Activated CD4-positive, alpha-beta T cell treated with anti-CD3 and anti-CD28 coated beads, Interleukin-2, amount 10 ng/mL, durations not matched to agents 7 days and 5 days (primary cell): Measurements from ENCODE around the gene IFITM1. TPM values are rescaled to one million over a fixed set of nuclear protein-coding genes. Genes with fewer than 3 reads are reported as not detected.
"Not testable (repeated sequence)": the region's sequence is repeated elsewhere in the genome, so short reads cannot be mapped to it uniquely, and the experiment has no call there.

Source experiments
- CTCF ChIA-PET: fragments of 350-600 bp; sonication (Branson Sonifier 250); formaldehyde crosslinking; loops from one replicate; lab custom pipeline; 2021; ENCODE audit warnings: antibody characterized with exemption; lab: Charles Lee
- POLR2A ChIA-PET: fragments of 350-600 bp; sonication (Branson Sonifier 250); formaldehyde crosslinking; loops from one replicate; lab custom pipeline; 2021; ENCODE audit warnings: antibody characterized with exemption; lab: Charles Lee
- DNase-seq: peaks from one replicate; pipeline ENCODE4 v3.0.0-alpha.2; 2020
- H3K27ac Mint-ChIP-seq: one replicate; pipeline ENCODE4 v1.8.0; 2021; ENCODE audit warnings: mild to moderate bottlenecking, moderate library complexity, mixed read lengths
- H3K27me3 Mint-ChIP-seq: one replicate; pipeline ENCODE4 v1.8.0; 2021; ENCODE audit warnings: mixed read lengths
- H3K36me3 Mint-ChIP-seq: one replicate; pipeline ENCODE4 v1.8.0; 2021; ENCODE audit warnings: low read depth, mixed read lengths
- H3K4me1 Mint-ChIP-seq: one replicate; pipeline ENCODE4 v1.8.0; 2021; ENCODE audit warnings: mixed read lengths
- H3K4me3 Mint-ChIP-seq: one replicate; pipeline ENCODE4 v1.8.0; 2021; ENCODE audit warnings: mild to moderate bottlenecking, moderate library complexity, mixed read lengths
- H3K9me3 Mint-ChIP-seq: one replicate; pipeline ENCODE4 v1.8.0; 2021; ENCODE audit warnings: mixed read lengths
- total RNA-seq, 2 experiments: library from RNA; stranded (reverse); gene quantifications; one replicate each; pipeline ENCODE4 v1.2.3, GENCODE V29; 2021

Gene IFITM1
- total RNA-seq, 2 experiments from 2014 or later, result 1,306 to 1,465 TPM

DNA sequence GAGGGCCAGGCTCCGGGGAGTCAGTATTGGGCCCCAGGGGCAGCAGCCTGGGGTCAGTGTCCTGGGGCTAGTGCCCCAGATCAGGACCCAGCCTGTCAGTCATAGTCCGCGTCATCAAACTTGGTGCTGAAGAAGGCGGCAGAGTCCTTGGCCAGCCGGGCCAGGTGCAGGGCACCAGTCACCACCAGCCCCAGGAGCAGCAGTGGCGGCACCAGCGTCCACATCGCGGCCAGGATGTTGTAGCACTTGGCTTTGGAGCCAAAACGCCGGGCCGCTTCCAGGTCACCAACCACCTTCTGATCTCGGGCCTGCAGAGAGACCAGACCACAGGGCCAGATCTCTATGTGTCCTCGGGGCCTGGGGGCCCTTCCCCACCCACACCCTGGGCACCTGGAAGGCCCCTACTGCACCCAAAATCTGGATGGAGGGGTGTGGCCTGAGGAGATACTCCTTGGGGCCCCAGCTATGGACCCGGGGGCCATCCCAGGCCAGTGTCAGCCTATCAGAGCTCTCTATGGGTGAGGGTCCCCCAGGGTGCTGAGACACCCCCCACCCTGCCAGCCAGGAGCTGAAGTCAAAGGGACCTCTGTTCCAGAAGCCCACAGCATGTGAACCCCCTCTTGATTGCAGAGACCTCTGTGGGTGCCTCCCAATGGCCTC lies 15.3 kb upstream of the IFITM1 start:
- H3K27ac Mint-ChIP-seq, result no peak overlapping the region
- peaks cover 23% of the 10 kb centered on the region for H3K4me1 Mint-ChIP-seq
- no peaks in the 10 kb centered on the region for H3K9me3 Mint-ChIP-seq
- H3K4me3 Mint-ChIP-seq, result no peak overlapping the region
- ChIA-PET POLR2A (interaction anchor here (0.6 kb wide), 1 partner anchor 19 kb away, joined by 3 read pairs; no protein-coding TSS in a partner anchor), CTCF (interaction anchor here (0.9 to 1.4 kb wide), 5 partner anchors 8 to 105 kb away, joined by 3 to 5 read pairs (median 3); no protein-coding TSS in a partner anchor)
- H3K27me3 Mint-ChIP-seq, result peaks cover 1% of the 10 kb centered on the region
- no peak for DNase-seq
- H3K36me3 Mint-ChIP-seq, result peaks cover 3% of the 10 kb centered on the region

DNA sequence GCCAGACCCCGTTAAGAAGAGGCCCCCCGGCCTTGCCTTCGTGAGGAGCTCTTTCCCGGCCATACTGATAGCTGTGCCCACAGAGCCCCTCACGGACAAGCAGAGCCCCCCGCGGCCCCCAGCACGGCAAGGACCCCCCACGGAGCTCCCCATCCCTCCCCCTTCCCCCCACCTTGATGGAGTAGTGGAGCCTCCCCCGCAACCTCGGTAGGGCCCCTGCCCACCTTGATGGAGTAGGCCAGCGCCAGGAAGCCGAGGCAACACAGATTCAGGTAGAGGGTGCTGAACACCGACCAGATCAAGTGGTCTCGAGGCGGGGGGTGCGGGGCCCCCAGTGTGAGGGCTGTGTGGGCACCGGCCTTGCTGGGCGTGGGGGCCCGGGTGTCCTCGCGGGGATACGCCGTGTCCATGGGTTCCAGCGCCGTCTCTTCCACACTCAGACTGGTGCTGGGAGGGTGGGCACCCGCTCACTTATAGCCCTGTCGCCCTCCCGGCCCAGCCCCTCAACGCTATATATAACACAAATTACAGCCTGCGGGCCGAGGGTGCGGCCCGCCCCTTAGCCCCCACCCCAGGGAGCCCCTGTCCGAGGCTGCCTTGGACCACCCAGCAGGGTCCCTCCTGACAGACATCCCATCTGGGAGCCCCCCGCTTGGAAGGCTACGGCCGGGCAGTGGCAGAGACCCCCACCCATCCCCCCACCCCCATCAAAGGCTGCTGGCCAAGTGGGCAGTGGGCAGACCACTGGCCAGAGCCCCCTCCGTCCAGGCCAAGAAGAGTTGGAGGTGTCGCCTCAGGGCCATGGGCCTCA lies 14.6 kb upstream of the IFITM1 start, which contains the start of gene IFITM5:
Gene IFITM5, minus strand, starts transcription at position 446 of the 811 bp plus-strand sequence. Its CDS starts 36 bp downstream, at position 410.
- ChIA-PET POLR2A (interaction anchor here (0.6 kb wide), 1 partner anchor 18 kb away, joined by 3 read pairs; no protein-coding TSS in a partner anchor), CTCF (interaction anchor here (0.9 to 1.3 kb wide), 3 partner anchors 41 to 104 kb away, joined by 3 read pairs; no protein-coding TSS in a partner anchor)
- Mint-ChIP-seq H3K4me3 (no peak within 1 kb of the TSS), H3K36me3 (peaks cover 3% of the 10 kb centered on the region), H3K27me3 (peaks cover 1% of the 10 kb centered on the region), H3K4me1 (peaks cover 25% of the 10 kb centered on the region), H3K27ac (no peak within 1 kb of the TSS), H3K9me3 (no peaks in the 10 kb centered on the region)
- no peak for DNase-seq

DNA sequence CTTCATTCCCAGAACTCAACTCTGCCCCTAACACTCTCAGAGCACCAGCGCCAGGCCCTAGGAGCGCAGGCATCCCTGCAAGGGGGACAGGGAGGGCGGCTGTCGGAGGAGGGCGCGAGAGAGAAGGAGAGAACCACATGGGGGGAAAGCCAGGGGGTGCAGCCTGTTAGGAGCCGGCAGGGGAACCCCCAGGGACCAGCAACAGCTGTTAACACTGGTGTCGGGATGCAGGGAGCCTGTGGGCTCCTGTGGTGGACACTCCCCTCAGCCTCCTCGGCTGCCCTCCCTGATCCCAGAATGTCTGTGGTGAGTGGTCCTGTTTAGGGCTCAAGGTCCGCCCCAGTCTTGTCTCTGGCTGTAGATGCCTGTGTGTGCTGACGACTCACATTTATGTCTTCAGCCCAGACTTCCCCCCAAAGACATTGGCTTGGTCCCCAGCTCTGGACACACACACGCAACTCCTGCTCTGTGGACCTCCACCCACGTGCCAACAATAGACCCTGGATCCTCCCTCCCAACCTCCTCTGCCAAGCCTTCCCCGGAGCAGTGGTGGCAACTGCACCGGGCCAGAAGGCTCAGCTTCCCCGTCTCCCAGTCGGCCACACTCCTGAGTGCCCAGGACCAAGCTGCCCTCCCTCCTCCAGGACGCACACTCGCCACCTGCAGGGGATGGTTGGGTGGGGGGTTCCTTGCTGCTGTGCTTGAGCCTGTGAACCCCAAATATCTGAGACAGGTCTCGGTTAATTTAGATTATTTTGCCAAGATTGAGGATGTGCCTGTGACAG lies 13.7 kb upstream of the IFITM1 start:
- Mint-ChIP-seq H3K27me3 (peaks cover 1% of the 10 kb centered on the region), H3K36me3 (peaks cover under 1% of the 10 kb centered on the region), H3K9me3 (no peaks in the 10 kb centered on the region), H3K27ac (no peak overlapping the region), H3K4me1 (peaks cover 31% of the 10 kb centered on the region), H3K4me3 (no peak overlapping the region)
- CTCF ChIA-PET, result interaction anchor here (1.4 kb wide), 1 partner anchor 62 kb away, joined by 3 read pairs; no protein-coding TSS in a partner anchor
- POLR2A ChIA-PET, result no interaction called here
- DNase-seq, result no peak

DNA sequence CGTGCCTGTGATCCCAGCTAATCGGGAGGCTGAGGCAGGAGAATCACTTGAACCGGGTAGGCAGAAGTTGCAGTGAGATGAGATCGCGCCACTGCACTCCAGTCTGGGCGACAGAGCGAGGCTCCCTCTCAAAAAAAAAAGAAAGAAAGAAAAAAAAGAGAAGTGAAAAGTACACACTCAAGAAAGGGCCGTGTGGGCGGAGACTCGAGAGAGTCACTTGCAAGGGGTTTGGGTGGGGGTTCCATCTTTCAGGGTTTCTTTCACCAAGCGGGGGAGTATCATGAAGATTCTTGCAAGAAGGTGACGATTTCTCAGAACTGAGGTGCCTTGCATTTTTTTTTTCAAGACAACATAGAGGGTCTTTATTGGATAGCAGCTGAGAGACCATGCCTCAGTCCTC lies 10.5 kb upstream of the IFITM1 start:
- H3K27ac Mint-ChIP-seq, result no peak overlapping the region
- peaks cover 1% of the 10 kb centered on the region for H3K27me3 Mint-ChIP-seq
- H3K9me3 Mint-ChIP-seq, result no peaks in the 10 kb centered on the region
- H3K36me3 Mint-ChIP-seq, result peaks cover 4% of the 10 kb centered on the region
- no peak for DNase-seq
- H3K4me1 Mint-ChIP-seq, result peaks cover 40% of the 10 kb centered on the region
- ChIA-PET CTCF (interaction anchor here (1.1 kb wide), 1 partner anchor 274 kb away, joined by 4 read pairs; no protein-coding TSS in a partner anchor), POLR2A (no interaction called here)
- H3K4me3 Mint-ChIP-seq, result no peak overlapping the region

DNA sequence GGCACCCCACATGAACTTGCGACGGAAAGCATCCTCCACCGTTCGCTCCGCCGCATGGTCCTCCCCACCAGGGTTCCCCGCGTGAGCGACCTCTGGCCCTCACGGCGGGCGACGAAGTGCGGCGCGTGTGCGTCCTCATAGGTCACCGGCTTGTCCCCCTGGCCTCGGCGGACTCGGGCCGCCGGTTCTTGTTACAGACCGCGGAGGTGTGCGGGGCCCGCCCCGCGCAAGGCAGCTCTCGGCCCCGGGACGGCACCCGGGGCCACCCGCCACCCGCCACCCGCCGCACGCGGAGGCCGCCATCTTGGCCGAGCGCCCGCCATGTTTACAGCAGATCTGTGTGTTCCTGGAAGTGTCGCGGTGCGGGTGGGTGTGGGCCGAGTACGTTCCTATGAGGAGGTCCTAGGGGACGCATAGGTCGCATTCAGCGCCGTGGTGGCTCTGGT lies 9.8 kb upstream of the IFITM1 start:
- Mint-ChIP-seq H3K36me3 (peaks cover 8% of the 10 kb centered on the region), H3K27me3 (peaks cover 1% of the 10 kb centered on the region), H3K9me3 (no peaks in the 10 kb centered on the region), H3K27ac (no peak overlapping the region), H3K4me1 (peaks cover 40% of the 10 kb centered on the region), H3K4me3 (no peak overlapping the region)
- DNase-seq, result no peak
- ChIA-PET POLR2A (interaction anchor here (0.7 kb wide), 2 partner anchors 44 to 505 kb away, joined by 4 to 11 read pairs; partner anchors contain the start of gene RPLP2), CTCF (interaction anchor here (0.8 to 2.4 kb wide), 8 partner anchors 12 to 273 kb away, joined by 3 to 15 read pairs (median 4); partner anchors contain the start of genes BET1L, PGGHG and RIC8A)

DNA sequence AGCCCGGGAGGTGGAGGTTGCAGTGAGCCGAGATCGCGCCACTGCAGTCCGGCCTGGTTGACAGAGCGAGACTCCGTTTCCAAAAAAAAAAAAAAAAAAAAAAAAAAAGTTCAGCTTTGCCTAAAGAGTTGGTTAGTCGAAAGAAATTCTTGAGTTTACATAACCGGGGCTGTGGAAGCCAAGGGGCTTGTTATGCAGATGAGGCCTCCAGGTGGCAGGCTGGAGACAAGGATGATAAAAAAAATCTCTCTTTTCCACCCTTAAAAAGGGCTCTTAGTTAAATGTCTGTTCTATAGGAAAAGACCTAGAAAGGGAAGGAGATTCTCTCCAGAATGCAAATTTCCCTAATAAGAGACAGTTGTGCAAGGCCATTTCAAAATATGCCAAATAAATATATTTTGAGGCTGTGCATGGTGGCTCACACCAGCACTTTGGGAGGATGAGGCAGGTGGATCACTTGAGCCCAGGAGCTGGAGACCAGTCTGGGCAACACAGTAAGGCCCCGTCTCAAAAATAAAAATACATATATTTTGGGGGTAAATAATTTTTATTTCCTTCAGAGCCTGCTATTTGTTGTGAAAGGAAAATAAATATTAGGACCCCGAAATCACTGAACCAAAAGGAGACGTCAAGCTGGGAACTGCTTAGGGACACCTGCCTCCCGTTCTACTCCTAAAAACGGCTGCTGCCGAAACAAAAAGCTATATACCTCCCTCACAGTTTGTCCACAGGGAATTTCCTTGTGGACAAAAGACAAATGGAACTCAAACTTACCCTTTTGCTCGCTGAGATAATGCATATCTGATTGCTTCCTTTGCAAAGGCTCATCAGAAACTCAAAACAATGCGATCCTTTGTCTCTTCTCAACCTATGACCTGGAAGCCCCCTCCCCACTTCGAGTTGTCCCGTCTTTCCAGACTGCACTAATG lies 8.7 kb upstream of the IFITM1 start:
- Mint-ChIP-seq H3K4me1 (peaks cover 42% of the 10 kb centered on the region), H3K27ac (peak overlapping the region; percentile 58), H3K27me3 (peaks cover under 1% of the 10 kb centered on the region), H3K9me3 (no peaks in the 10 kb centered on the region), H3K4me3 (no peak overlapping the region), H3K36me3 (peaks cover 18% of the 10 kb centered on the region)
- DNase-seq, result peak; percentile 74
- ChIA-PET POLR2A (interaction anchor here (0.7 to 0.8 kb wide), 3 partner anchors 12 to 504 kb away, joined by 4 to 11 read pairs (median 4); partner anchors contain the start of gene RPLP2), CTCF (interaction anchor here (0.8 to 2.9 kb wide), 15 partner anchors 10 to 213 kb away, joined by 3 to 15 read pairs (median 5); partner anchors contain the start of genes BET1L, PGGHG and RIC8A)

DNA sequence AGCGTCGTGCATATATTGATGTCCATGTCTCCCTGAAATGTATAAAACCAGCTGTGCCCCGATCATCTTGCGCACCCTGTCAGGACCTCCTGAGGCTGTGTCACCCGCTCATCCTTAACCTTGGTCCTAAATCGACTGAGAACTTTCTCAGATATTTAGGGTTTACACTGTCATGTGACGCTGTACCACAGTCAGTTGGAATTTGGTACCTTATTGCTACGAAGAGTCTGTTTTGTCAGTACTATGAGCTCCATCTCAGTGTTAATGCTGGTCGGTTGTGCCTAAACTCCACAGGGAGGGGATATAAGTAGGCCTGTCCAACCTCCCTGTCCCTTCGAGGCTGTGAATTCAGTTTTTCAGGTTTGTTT lies 8.0 kb upstream of the IFITM1 start:
- H3K4me3 Mint-ChIP-seq, result no peak overlapping the region
- CTCF ChIA-PET, result interaction anchor here (0.9 to 2.9 kb wide), 11 partner anchors 8 to 213 kb away, joined by 3 to 15 read pairs (median 5); no protein-coding TSS in a partner anchor
- peaks cover 42% of the 10 kb centered on the region for H3K4me1 Mint-ChIP-seq
- H3K27ac Mint-ChIP-seq, result peak overlapping the region; percentile 58
- no peak for DNase-seq
- peaks cover 18% of the 10 kb centered on the region for H3K36me3 Mint-ChIP-seq
- no peaks in the 10 kb centered on the region for H3K27me3 Mint-ChIP-seq
- POLR2A ChIA-PET, result interaction anchor here (0.8 kb wide), 1 partner anchor 11 kb away, joined by 4 read pairs; no protein-coding TSS in a partner anchor
- H3K9me3 Mint-ChIP-seq, result no peaks in the 10 kb centered on the region

DNA sequence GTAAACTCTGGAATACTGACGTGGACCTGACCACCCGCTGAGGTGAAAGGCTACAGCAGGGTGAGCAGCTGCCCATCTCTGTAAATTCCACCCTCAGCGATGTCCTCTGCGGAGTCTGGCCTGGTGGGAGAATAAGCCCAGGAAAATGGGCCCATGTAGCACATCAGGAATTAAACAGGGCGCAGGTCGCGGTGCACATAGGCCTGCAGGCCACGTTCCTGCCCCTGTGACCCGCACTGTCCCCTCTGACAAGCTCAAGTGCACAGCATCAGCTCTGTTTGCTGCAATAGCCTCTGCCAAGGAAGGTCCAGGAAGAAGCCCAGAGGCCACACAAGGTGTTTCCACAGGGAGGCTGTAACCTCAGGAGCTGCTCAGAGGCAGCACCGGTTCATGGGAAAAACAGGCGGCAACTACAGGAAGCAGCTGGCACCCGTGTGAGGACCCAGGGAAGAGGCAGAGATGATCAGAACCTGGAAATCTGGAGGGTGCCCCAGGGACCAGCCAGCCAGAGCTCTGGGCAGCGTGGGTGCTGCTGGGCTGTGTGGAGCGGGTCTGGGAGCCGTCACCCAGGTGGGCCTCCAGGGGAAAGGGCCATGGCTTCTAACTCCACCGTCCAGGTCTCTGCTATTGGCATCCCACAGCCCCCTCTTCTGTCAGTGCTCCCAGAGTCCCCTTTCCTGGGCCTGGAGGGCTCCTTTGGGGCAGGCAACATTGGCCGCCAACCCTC lies 7.0 kb upstream of the IFITM1 start:
- Mint-ChIP-seq H3K27me3 (no peaks in the 10 kb centered on the region), H3K36me3 (peaks cover 18% of the 10 kb centered on the region), H3K9me3 (no peaks in the 10 kb centered on the region), H3K27ac (peak overlapping the region; percentile 80), H3K4me1 (peaks cover 42% of the 10 kb centered on the region), H3K4me3 (peak overlapping the region; percentile 90)
- POLR2A ChIA-PET, result interaction anchor here (0.7 kb wide), 1 partner anchor 14 kb away, joined by 3 read pairs; no protein-coding TSS in a partner anchor
- no peak for DNase-seq
- CTCF ChIA-PET, result interaction anchor here (0.6 to 2.9 kb wide), 11 partner anchors 9 to 271 kb away, joined by 3 to 13 read pairs (median 4); no protein-coding TSS in a partner anchor

DNA sequence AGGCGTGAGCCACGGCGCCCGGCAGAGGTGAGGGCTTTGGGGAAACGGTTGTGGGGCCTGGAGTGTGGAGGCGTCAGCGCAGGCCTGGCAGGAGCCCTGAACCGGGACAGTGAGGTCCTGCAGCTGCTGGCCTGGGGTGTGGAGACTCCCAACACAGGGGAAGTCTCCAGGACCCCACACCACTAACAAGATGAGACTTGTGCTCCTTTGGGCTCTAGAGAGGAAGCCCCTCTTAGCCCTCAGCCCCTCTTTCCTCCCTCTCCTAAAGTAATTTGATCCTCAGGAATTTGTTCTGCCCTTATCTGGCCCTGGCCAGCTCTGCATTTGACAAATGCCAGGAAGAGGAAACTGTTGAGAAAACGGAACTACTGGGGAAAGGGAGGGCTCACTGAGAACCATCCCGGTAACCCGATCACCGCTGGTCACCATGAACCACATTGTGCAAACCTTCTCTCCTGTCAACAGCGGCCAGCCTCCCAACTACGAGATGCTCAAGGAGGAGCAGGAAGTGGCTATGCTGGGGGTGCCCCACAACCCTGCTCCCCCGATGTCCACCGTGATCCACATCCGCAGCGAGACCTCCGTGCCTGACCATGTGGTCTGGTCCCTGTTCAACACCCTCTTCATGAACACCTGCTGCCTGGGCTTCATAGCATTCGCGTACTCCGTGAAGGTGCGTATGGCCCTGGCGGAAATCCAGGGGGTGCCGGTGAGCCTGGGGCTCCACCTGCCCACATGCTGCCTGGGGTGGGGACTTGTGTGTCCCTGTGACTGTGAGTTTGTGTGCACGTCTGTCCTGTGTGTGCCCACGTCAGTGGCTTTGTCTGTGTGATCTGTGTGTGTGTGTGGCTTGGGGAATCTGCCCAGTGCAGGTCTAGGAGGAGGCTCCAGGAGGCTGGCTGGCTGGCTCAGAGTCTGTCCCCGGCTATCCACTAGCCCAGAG lies 5.8 kb upstream of the IFITM1 start, which contains the start of gene IFITM2:
Gene IFITM2, plus strand, starts transcription at position 51 of the 943 bp plus-strand sequence. Its CDS starts 377 bp downstream, at position 428.
- Mint-ChIP-seq H3K27ac (peak within 1 kb of the TSS; percentile 98), H3K4me1 (peaks cover 46% of the 10 kb centered on the region), H3K36me3 (peaks cover 21% of the 10 kb centered on the region), H3K4me3 (peak within 1 kb of the TSS; percentile 90)
- H3K9me3 Mint-ChIP-seq, POLR2A ChIA-PET, H3K27me3 Mint-ChIP-seq: not testable (repeated sequence)
- CTCF ChIA-PET, result interaction anchor here (1.3 kb wide), 1 partner anchor 9 kb away, joined by 6 read pairs; no protein-coding TSS in a partner anchor
- DNase-seq, result peak; percentile 76
